H4 (cell line): ENCODE measurements around the gene ZNF444. TPM values are rescaled to one million over a fixed set of nuclear protein-coding genes. Genes with fewer than 3 reads are reported as not detected.

Experiments used
- DNase-seq: peaks from one replicate; pipeline ENCODE4 v3.0.0-alpha.2; 2015; ENCODE audit warnings: low spot score
- total RNA-seq: library from RNA; depleted of rRNA; stranded (reverse); fragments of >200 nt; shearing (Covaris generic); gene quantifications from 2 replicates; pipeline ENCODE4 v1.2.3, GENCODE V29; 2014

The ZNF444 gene
- total RNA-seq, 1 experiment from 2014 or later: 9.4 TPM

DNA sequence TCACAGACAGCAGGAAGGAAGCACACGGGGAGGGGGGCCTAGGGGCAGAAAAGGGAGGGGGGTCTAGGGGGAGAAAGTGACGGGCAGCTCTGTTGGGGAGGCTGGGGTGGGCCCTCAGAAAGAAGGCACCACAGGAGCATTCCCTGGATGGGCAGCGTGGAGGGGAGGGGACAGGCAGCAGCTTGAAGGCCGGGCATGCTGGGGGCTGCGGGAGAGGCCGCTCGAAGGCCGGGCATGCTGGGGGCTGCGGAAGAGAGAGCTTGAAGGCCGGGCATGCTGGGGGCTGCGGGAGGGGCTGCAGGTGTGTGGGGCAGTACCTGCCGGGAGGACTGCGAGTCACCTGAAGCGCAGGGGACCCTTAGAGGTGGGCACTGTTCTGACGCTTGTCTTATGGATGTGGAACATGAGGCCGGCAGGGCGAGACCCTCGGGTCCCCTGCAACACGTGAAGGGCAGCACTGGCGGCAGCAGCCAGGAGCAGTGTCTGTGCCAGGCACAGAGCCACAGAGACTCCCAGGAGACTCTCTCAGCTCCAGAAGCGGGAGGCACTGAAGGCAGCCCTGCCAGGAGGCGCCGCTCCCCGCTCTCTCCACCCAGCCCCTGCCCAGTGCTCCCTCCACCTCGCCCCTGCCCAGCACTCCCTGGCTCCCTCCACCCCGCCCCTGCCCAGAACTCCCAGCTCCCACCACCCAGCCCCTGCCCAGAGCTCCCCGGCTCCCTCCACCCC is 33.3 kb upstream of the ZNF444 start:
- DNase-seq: no peak

DNA sequence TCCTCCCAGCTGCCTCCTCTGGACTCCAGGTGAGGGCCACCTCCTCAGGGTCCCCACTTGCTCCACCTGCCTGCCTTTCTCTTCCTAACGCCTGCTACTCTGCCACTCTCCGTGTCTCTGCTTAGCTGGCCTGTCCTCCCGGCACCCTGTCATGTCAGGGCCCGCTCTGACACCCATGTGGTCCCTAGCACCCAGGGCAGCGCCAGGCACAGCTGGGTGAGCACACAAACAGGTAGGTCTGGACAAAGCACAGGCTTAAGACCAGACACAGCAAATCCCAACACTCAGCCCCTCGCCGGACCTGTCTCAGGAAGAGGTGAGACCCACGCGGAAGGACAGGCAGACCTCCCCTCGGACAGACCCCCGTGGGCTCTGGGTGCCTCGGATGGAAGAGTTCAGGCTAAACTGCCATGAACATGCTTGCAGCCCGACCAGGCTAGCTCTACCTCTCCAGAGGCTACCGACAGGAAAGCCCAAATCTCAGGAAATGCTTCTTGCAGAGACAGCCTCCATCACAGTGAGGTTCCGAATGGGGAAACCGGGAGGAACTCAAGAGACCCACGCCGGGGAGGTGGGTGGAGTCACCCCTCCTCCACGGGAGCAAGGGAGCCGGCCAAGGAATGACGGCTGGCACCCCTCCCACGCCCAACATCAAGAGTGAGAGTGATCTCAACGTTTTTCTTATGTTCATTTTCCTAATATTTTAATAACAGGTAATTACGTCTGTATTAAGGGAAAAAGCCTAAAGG is 32.5 kb upstream of the ZNF444 start:
- DNase-seq: no peak

DNA sequence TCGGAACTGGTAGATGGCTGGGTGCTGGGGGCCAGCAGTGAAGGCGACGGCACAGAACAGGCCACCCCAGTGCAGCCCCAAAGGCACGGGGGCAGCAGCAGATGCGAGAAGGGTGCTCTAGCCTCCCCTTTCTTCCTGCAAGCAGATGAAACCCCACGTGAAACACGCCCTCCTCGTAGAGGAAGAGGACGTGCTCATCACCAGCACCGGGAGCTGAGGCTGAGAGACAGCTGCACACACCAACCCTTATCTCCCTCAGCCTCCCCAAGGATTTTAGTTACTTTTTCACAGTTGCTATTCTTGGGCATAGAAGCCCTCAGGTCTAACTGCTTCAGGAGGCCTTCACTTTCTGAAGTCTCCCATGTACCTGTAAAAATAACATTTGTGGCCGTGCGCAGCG is 31.9 kb upstream of the ZNF444 start:
- no peak for DNase-seq

DNA sequence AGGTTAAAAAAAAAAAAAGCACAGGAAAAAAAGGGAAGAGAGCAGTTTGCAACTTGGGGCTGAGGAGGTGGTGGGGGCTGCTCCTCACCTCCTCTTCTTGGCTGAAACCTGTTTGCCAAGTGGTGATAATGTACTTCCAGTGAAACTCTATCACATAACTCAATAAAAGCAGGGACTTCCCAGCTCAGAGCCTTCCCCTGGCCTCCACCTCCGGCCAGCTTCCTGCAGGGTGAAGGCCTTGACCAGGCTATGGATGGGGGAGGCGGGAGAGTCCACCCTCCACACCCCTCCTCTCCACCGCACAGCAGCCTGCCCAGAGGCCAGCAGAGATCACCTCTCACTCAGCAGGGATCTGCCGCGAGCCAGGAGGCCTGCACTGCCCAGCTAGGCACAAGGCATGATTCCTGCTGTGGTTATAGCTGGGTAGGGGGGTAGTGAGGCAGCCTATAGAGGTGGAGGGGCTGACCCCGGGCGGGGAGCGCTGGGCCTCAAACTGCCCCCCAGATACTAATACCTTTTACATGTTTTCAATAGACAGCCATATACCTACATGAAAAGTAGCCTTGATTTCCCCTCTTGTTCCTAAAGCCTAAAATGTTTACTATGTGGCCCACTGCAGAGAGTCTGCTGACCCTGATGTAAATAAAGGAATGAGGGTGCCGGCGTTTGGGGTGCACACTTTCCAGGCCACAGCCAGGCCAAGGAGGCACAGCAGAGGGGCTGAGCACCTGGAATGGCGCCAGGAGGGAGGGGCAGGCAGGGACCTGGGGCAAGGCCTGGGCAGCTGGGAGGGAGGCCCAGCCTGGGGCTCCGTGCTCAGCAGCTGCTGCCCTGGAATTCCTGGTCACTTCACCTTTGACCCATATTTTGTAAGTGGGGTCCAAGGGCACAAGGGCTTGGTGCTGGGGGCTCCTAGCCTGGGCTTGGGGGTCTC is 30.3 kb upstream of the ZNF444 start:
- no peak for DNase-seq

DNA sequence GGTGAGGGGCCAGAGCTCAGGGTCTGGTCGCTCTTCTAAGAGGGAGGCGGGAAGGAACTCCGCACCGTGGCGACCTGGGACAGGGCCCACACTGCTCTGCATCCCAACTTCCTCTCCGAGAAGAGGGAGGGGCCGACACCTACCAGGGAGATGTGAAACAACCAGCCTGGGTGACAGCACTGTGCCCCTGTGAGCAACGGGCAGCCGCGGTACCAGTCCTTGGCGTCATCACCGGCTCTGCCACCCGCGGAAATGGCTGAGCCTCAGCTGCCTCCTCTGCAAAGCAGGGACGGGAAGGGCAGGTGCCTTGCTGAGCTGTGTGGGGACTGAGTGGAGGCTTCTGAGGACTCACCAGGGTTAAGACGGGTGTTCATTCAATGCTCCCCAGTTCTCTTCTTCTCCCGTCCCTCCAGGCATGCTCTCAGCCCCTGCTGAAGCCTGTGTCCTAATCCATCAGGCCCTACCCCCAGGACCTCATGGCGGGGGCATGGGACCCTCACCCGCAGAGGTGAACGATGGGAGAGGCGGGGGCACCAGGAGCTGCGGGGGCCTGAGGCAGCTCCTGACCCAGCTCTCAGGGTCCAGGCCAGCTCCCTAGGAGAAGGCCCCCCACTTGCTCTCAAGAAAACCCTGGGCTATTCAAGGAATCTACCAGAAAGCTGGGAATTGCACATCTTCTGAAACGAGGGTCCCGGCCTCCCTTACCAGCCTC is 29.3 kb upstream of the ZNF444 start:
- no peak for DNase-seq

DNA sequence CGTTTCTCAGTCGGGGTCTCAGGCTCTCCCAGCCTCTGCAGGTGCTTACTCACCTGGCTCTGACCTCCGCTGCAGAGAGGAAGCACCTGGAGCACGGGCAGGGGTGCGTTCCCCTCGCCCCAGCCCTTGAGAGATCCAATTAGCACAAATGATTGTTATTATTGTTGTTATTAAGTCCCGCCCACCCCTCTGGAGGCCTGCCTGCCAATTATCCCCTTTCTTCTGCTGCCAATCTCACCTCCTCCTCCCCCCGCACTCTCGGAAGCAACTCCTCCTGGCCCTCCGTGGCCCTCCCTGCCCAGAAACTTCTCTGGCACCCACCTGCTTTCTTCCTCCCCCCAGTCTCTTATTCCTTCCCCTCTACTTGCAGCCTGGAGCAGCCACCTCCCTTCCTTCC is 28.8 kb upstream of the ZNF444 start:
- no peak for DNase-seq

DNA sequence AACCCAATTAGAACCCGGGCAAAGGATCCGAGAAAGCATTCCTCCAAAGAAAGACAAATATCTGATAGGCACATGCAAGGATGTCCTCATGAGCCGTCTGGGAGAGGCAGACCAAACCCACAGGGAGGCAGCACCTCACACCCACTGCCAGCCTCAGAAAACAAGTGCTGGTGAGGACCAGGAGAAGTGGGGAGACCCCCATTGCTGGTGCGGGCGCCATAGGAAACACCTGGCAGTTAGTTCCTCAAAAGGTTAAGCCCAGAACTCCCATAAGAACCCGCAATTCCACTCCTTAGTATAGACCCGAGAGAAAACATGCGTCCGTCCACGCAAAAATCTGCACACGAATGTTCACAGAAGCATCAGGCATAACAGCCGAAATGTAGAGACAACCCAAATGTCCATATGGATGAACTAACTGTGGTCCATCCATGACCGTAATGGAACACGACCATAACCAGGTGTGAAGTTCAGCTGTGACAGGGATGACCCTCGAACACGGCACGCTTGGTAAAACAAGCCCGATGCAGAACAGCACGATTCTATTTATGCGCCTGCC is 27.9 kb upstream of the ZNF444 start:
- no peak for DNase-seq

DNA sequence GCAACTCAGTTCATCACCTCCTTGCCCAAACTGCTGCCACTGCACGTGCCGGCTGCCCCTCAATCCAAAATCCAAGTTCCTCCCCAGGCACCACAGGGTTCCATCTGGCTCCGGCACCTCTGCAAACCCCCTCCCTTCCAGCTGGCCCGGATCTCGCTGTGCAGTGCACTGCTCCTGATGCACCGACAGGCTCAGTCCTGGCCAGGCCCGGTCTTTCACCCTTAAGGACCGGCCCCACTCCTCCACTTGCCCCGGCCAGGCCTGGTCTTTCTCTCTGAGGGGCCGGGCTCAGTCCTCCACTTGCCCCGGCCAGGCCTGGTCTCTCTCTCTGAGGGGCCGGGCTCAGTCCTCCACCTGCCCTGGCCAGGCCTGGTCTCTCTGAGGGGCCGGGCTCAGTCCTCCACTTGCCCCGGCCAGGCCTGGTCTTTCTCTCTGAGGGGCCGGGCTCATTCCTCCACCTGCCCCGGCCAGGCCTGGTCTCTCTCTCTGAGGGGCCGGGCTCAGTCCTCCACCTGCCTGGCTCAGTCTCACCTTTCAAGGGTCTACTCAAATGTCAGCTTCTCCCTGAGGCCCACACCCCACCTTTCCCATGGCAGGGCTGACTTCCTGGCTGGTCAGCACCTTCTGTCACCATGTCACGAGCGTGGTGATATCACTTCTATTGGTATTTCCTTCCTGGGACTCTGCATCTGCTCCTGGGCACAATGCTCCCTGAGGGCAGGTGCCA is 26.9 kb upstream of the ZNF444 start:
- DNase-seq: no peak

DNA sequence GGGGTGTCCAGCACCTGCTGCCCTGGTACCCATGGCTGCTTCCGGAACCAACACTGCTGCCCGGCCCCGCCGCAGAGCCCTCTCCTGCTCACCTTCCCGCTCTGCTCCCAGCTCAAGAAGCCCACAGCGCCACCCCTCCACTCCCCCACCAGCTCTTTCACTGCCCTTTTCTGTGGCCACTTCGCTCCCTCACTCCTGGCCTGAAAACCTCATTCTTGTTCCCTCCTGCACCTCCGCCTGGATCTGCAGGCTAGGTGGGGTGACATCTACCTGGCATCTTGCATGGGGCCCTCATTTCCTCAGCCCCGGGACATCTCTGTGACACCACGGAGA is 26.3 kb upstream of the ZNF444 start:
- DNase-seq: no peak

DNA sequence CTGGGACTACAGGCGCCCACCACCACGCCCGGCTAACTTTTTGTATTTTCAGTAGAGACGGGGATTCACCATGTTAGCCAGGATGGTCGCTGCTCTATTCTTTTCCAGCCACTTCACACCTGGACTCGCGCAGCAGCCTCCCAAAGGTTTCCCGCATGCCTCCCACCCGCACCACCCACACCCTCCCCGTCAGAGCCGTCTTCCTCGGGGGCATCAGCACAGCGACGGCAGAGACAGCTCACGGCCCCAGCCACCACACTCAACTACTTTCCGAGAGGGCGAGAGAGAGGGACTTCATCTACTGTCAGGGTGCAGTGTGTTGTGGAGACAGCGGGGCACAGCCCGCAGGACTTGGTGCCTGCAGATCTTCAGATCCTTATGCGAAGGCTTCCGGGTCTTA is 25.6 kb upstream of the ZNF444 start:
- no peak for DNase-seq

DNA sequence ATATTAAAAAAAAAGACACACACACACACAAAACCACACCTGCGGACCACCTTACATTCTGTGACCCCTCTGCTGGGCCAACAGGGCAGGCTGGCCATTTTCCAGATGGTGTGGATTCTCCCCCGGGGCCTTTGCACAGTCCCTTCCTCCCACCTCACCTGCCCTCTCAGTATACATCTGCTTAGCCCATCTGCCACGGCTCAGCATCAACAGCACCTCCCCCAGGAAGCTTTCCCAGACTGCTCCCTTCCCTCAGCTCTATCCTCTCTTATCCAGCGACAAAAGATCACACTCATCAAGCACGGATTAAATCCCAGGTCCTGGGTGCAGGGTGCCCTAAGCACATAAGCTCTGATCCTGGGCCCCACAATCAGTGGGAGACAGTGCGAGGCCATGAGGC is 24.5 kb upstream of the ZNF444 start:
- DNase-seq: no peak

DNA sequence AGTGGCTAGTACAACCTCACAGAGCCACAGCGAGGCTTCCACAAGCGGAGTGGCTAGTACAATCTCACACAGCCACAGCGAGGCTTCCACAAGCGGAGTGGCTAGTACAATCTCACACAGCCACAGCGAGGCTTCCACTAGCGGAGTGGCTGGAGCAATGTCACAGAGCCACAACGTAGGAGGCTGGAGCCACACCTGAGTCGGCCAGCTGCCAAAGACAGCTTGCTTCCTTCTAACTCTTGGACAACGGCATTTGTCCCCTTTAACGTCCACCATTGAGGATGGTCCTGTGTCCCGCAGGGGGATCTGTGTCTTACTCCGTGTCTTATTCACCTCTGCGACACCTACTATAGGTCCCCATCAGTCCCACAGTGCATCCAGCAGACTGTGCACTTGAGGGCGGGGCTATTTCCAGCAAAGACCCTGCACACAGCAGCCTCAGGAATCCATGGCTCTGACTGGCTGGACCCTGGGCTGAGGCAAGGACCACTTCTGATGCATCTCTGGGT is 23.7 kb upstream of the ZNF444 start:
- no peak for DNase-seq

DNA sequence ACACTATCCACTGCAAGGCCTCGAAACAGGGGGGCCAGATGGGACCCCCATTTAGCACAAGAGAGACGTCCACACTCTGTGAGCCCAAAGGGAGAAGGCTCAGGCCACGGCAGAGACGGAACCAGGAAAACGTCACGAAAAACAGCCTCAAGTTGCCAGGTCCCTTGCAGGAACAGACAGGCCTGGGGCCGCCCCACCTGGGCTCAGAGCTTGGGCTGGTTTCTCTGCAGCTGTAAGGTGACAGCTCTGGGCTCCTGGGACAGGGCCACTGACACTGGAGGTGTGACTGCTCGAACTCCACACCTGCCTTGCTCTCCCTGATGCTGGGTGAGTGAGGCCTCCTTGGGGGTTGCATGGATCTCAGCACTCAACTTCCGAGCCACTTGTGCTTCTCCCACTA is 23.2 kb upstream of the ZNF444 start:
- DNase-seq: no peak

DNA sequence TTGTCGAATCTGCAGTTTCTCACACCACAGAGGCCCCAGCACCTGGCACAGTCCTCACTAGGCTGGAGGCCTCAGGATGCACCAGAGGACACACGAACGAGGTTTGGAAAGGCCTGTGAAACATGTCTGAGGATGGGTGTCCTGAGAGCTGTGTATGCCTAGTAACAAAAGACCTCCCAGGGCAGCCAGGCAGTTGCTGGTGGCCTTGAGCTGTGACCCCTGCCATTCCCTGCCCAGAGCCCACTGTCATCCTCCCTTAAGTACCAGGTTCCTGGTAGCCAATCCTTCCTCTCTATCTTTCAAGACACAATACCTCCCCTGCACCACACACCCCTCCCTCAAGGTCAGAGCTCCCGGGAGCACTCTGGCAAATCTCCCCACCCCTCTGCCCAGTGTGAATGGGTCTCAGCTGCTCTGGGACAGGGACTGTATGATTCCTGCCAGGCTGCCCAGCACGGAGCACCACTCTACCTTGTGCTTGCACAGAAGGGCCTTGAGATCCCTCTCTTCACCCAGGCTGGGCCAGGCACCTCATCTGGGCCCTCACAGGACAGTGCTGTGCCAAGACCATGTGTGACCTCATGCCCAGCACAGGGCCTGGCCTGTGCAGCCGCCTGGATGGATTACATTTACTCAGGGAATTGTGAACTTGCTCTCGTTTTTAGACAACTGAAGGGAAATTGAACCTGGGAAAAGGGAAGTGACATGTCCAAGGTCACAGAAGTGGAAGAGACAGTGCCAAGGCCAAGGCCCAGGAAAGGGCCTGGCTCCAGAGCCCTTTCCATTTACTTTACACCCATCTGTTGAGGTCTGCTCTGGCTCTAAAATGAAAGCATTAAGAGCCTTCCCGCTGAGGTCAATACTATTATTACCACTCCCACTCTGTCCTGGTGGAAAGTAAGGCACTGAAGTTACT is 22.2 kb upstream of the ZNF444 start:
- no peak for DNase-seq

DNA sequence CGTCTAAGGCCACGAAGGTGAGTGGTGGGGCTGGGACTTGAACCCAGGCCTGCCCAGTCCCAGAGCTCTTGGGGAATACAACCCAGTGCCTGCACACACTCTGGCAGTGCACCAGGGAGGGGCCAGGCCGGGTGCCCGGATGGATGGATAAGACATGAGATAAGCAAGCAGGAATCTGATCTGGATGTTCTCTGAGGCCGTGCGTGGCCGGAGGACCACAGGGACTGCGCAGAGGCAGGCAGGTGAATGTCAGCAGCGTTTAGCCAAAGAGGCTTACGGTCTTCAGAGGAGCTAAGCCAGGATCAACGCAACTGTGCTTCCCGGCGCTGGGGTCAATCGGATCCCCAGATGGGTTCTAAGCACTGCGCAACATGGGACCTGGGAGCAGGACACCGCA is 21.5 kb upstream of the ZNF444 start:
- DNase-seq: no peak

DNA sequence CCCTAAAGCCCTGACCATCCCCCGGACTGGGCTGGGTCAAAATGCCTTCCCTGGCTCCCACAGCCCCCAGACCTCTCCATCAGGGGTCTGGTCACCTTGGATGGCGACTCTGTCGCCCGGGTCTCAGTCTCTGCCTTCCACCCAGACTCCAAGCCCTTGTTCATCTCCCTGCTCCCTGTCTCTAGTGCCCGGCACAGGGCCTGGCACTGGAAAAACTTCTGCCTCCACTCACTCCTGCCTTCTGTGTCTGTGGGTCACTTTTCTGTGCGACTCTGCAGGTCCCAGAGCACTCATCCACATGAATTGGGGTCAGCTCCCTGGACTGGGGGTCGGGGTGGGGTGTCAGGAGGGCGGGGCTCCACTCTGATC is 21.1 kb upstream of the ZNF444 start:
- DNase-seq: no peak

DNA sequence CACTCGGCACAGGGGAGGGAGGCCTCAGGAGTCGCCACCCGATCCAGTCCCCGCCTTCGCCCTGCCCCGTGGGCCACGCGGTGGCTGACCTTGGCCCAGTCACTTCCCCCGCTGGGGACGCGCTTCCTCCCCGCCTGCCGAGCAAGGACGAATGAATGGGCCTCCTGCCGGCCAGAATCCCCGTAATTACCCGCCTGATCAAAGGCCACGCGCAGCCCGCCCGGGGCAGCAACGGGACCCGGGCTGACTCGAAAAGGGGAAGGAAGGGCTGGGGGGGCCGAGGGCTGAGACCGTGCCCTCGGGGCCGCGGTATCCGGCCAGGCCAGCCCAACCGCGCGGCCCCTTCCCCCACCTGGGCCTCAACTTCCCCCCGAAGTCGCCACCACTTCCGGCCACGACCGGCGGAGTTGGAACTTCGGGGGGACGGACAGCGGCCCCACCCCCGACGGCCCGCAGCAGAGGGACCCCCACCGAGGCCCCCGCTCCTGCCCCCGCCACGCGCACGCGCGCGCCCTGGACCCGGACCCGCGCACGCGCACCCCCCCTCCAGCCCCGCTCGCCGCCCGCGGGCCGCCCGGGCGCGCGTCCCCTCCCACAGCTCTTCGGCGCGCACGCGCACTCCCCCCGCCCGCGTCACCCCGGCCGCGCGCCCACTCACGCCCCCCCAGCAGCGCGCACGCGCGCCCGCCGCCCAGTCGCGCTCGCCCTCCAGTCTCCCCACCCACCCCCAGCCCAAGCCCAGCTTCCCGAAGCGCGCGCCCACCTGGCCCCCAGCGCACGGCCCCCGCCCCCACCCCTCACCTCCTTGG is 20.5 kb upstream of the ZNF444 start:
- peak; percentile 75 for DNase-seq
